Neural cell (in vitro differentiated cells): ENCODE data around the gene RBM6. TPM values are rescaled to one million over a fixed set of nuclear protein-coding genes. Genes with fewer than 3 reads are reported as not detected.

Experiments
- H2AFZ ChIP-seq: fragments of 200-600, 300-800 bp; sonication (generic), shearing (Covaris generic); 2 replicates; pipeline ENCODE4 v1.6.0; 2014; ENCODE audit warnings: low read depth, mild to moderate bottlenecking, antibody characterized with exemption, low read length, moderate library complexity
- H3F3A ChIP-seq: fragments of 200-600 bp; shearing (Covaris generic); 2 replicates; pipeline ENCODE4 v1.6.1; 2016; ENCODE audit warnings: mild to moderate bottlenecking, moderate library complexity, mixed read lengths, antibody characterized with exemption, low read length; ENCODE audit not compliant: insufficient read depth, poor library complexity, severe bottlenecking
- H3K27ac ChIP-seq: fragments of 200-600, 300-800 bp; sonication (generic), shearing (Covaris generic); 2 replicates; pipeline ENCODE4 v1.5.1; 2014; ENCODE audit warnings: mild to moderate bottlenecking, low read length, moderate library complexity
- H3K27me3 ChIP-seq: fragments of 300-800, 200-600 bp; sonication (generic), shearing (Covaris generic); 2 replicates; pipeline ENCODE4 v1.6.0; 2014; ENCODE audit warnings: mild to moderate bottlenecking, low read depth, low read length, moderate library complexity; ENCODE audit not compliant: insufficient read depth
- H3K36me3 ChIP-seq: fragments of 300-800, 200-600 bp; sonication (generic), shearing (Covaris generic); 2 replicates; pipeline ENCODE4 v1.5.1; 2014; ENCODE audit warnings: mild to moderate bottlenecking, antibody characterized with exemption, low read length, moderate library complexity; ENCODE audit not compliant: insufficient read depth
- H3K4me2 ChIP-seq: fragments of 300-800, 200-600 bp; sonication (generic), shearing (Covaris generic); 2 replicates; pipeline ENCODE4 v1.6.0; 2014; ENCODE audit warnings: mild to moderate bottlenecking, low read length
- H3K4me3 ChIP-seq: fragments of 300-800, 200-600 bp; sonication (generic), shearing (Covaris generic); 2 replicates; pipeline ENCODE4 v1.5.1; 2014; ENCODE audit warnings: mild to moderate bottlenecking, low read length, moderate library complexity
- H3K79me2 ChIP-seq: fragments of 200-600 bp; shearing (Covaris generic); replicated peaks from 2 replicates; pipeline ENCODE4 v1.6.0; 2014; ENCODE audit warnings: mild to moderate bottlenecking, low read length, moderate library complexity; ENCODE audit not compliant: insufficient read depth
- H3K9ac ChIP-seq: fragments of 300-800, 200-600 bp; sonication (generic), shearing (Covaris generic); 2 replicates; pipeline ENCODE4 v1.6.1; 2016; ENCODE audit warnings: mild to moderate bottlenecking, low read length, mixed read lengths
- H3K9me2 ChIP-seq: fragments of 200-600 bp; shearing (Covaris generic); 2 replicates; pipeline ENCODE4 v1.6.1; 2016; ENCODE audit warnings: mild to moderate bottlenecking, low read length, mixed read lengths; ENCODE audit not compliant: insufficient read depth
- H3K9me3 ChIP-seq: fragments of 200-600, 300-800 bp; sonication (generic), shearing (Covaris generic); 2 replicates; pipeline ENCODE4 v1.6.1; 2016; ENCODE audit warnings: mild to moderate bottlenecking, mixed run types, low read length, moderate library complexity, mixed read lengths
- H4K20me1 ChIP-seq: fragments of 200-600 bp; shearing (Covaris generic); 2 replicates; pipeline ENCODE4 v1.6.1; 2016; ENCODE audit warnings: mild to moderate bottlenecking, mixed run types; ENCODE audit not compliant: insufficient read depth
- CTCF ChIP-seq: fragments of 450-650 bp; IDR thresholded peaks from 2 replicates; pipeline ENCODE4 v1.5.1; 2014; ENCODE audit warnings: antibody characterized with exemption, mild to moderate bottlenecking, moderate library complexity; ENCODE audit not compliant: poor library complexity, severe bottlenecking
- EP300 ChIP-seq: fragments of 450-650 bp; conservative IDR thresholded peaks from 2 replicates; pipeline ENCODE4 v1.6.1; 2014; ENCODE audit warnings: antibody characterized with exemption, mild to moderate bottlenecking, moderate library complexity; ENCODE audit not compliant: poor library complexity, severe bottlenecking
- EZH2 ChIP-seq: fragments of 200-600, 300-800 bp; shearing (Covaris generic), sonication (generic); IDR thresholded peaks from 2 replicates; pipeline ENCODE4 v1.6.1; 2014; ENCODE audit warnings: antibody characterized with exemption, low read length, borderline replicate concordance, mild to moderate bottlenecking; ENCODE audit not compliant: insufficient read depth, poor library complexity, severe bottlenecking
- MXI1 ChIP-seq: fragments of 450-650 bp; conservative IDR thresholded peaks from 2 replicates; pipeline ENCODE4 v1.6.1; 2014; ENCODE audit warnings: antibody characterized with exemption, mild to moderate bottlenecking; ENCODE audit not compliant: poor library complexity, severe bottlenecking
- POLR2AphosphoS5 ChIP-seq: IDR thresholded peaks from 2 replicates; pipeline ENCODE4 v1.6.1; 2012
- RAD21 ChIP-seq: fragments of 450-650 bp; conservative IDR thresholded peaks from 2 replicates; pipeline ENCODE4 v1.6.1; 2014; ENCODE audit warnings: antibody characterized with exemption, mild to moderate bottlenecking, moderate library complexity
- REST ChIP-seq: IDR thresholded peaks from 2 replicates; pipeline ENCODE4 v1.6.1; 2012; ENCODE audit warnings: borderline replicate concordance
- SMC3 ChIP-seq: fragments of 450-650 bp; conservative IDR thresholded peaks from 2 replicates; pipeline ENCODE4 v1.6.1; 2014; ENCODE audit warnings: antibody characterized with exemption, mild to moderate bottlenecking, moderate library complexity; ENCODE audit not compliant: poor library complexity
- TAF1 ChIP-seq: IDR thresholded peaks from 2 replicates; pipeline ENCODE4 v1.6.1; 2012; ENCODE audit warnings: low read depth
- polyA plus RNA-seq: library from polyadenylated mRNA; depleted of rRNA; stranded (reverse); fragments of >200 nt; gene quantifications from 2 replicates; pipeline ENCODE4 v1.2.3, GENCODE V29; 2014

The RBM6 gene
- polyA plus RNA-seq, 1 donor from 2014 or later = 177 TPM

- H3K36me3 ChIP-seq = no peaks in the 10 kb centered on the region
- no peak overlapping the region for H2AFZ ChIP-seq
- no peaks in the 10 kb centered on the region for H3F3A ChIP-seq
- no peaks in the 10 kb centered on the region for H4K20me1 ChIP-seq
- no peak overlapping the region for H3K4me2 ChIP-seq
- no peaks in the 10 kb centered on the region for H3K9me3 ChIP-seq
- no peaks in the 10 kb centered on the region for H3K27me3 ChIP-seq
- TF ChIP-seq POLR2AphosphoS5 = no peak
- TF ChIP-seq MXI1 = no peak
- no peak for TF ChIP-seq TAF1
- TF ChIP-seq CTCF = no peak
- no peak for TF ChIP-seq RAD21
- TF ChIP-seq REST = no peak
- no peak for TF ChIP-seq EZH2
- TF ChIP-seq EP300 = no peak
- TF ChIP-seq SMC3 = no peak
- no peak overlapping the region for H3K4me3 ChIP-seq
- no peaks in the 10 kb centered on the region for H3K79me2 ChIP-seq
- no peaks in the 10 kb centered on the region for H3K9me2 ChIP-seq
- H3K27ac ChIP-seq = no peak overlapping the region
- no peak overlapping the region for H3K9ac ChIP-seq
These were observed 63.3 kb downstream of the RBM6 start for GRCh38 chr3:50003216-50003615.

- Histone ChIP-seq H3K27ac (no peak overlapping the region), H3K4me3 (no peak overlapping the region), H3K27me3 (no peaks in the 10 kb centered on the region), H3F3A (no peaks in the 10 kb centered on the region), H3K79me2 (no peaks in the 10 kb centered on the region), H4K20me1 (no peaks in the 10 kb centered on the region), H3K9me2 (no peaks in the 10 kb centered on the region), H3K36me3 (no peaks in the 10 kb centered on the region), H3K9me3 (no peaks in the 10 kb centered on the region), H3K4me2 (no peak overlapping the region), H3K9ac (no peak overlapping the region), H2AFZ (no peak overlapping the region)
- TF ChIP-seq REST (no peak), MXI1 (no peak), EZH2 (no peak)
These were observed 63.9 kb downstream of the RBM6 start for GRCh38 chr3:50003824-50004223.
